Measurements from ENCODE around the gene TTC33. TPM values are rescaled to one million over a fixed set of nuclear protein-coding genes. Genes with fewer than 3 reads are reported as not detected.
"Not testable (repeated sequence)": the region's sequence is repeated elsewhere in the genome, so short reads cannot be mapped to it uniquely, and the experiment has no call there.

TTC33 gene
- total RNA-seq, 1 donor from 2014 or later = 16.2 TPM

- intact Hi-C loops (cut with micrococcal nuclease) = no loop called here
These were observed 170.1 kb downstream of the TTC33 start for GRCh38 chr5:40585537-40586267.

GRCh38 chr5:40584054-40584453 lies 171.7 kb downstream of the TTC33 start:
- intact Hi-C loops (cut with micrococcal nuclease) = no loop called here

GRCh38 chr5:40578501-40579451 lies 177.0 kb downstream of the TTC33 start:
- intact Hi-C loops (cut with micrococcal nuclease) = loop anchor here (1.0 to 10.0 kb wide), 4 partner anchors 76 to 634 kb away; partner anchors contain the start of gene PTGER4

GRCh38 chr5:40577718-40578117 lies 178.0 kb downstream of the TTC33 start:
- intact Hi-C loops (cut with micrococcal nuclease) = loop anchor here (1.0 to 10.0 kb wide), 4 partner anchors 77 to 633 kb away; partner anchors contain the start of gene PTGER4

- intact Hi-C loops (cut with micrococcal nuclease) = loop anchor here (10.0 kb wide), 1 partner anchor 631 kb away; no protein-coding TSS in a partner anchor
These were observed 179.8 kb downstream of the TTC33 start for GRCh38 chr5:40575921-40576320.

- intact Hi-C loops (cut with micrococcal nuclease) = loop anchor here (10.0 kb wide), 1 partner anchor 631 kb away; no protein-coding TSS in a partner anchor
These were observed 180.3 kb downstream of the TTC33 start for GRCh38 chr5:40575411-40575810.

GRCh38 chr5:40572937-40573336 lies 182.8 kb downstream of the TTC33 start:
- intact Hi-C loops (cut with micrococcal nuclease) = loop anchor here (10.0 kb wide), 1 partner anchor 628 kb away; no protein-coding TSS in a partner anchor

- intact Hi-C loops (cut with micrococcal nuclease) = loop anchor here (10.0 kb wide), 1 partner anchor 628 kb away; no protein-coding TSS in a partner anchor
These were observed 183.4 kb downstream of the TTC33 start for GRCh38 chr5:40572391-40572790.

- intact Hi-C loops (cut with micrococcal nuclease) = loop anchor here (10.0 kb wide), 1 partner anchor 627 kb away; no protein-coding TSS in a partner anchor
These were observed 184.0 kb downstream of the TTC33 start for GRCh38 chr5:40571729-40572128.

GRCh38 chr5:40570408-40571129 lies 185.2 kb downstream of the TTC33 start:
- intact Hi-C loops (cut with micrococcal nuclease) = loop anchor here (10.0 kb wide), 1 partner anchor 626 kb away; no protein-coding TSS in a partner anchor

GRCh38 chr5:40569546-40570270 lies 186.1 kb downstream of the TTC33 start:
- intact Hi-C loops (cut with micrococcal nuclease) = loop anchor here (10.0 kb wide), 1 partner anchor 625 kb away; no protein-coding TSS in a partner anchor

GRCh38 chr5:40568548-40568947 lies 187.2 kb downstream of the TTC33 start:
- intact Hi-C loops (cut with micrococcal nuclease) = no loop called here

GRCh38 chr5:40563173-40563572 lies 192.6 kb downstream of the TTC33 start:
- intact Hi-C loops (cut with micrococcal nuclease) = not testable (repeated sequence)

- intact Hi-C loops (cut with micrococcal nuclease) = no loop called here
These were observed 195.2 kb downstream of the TTC33 start for GRCh38 chr5:40560474-40561110.

GRCh38 chr5:40559306-40559705 lies 196.5 kb downstream of the TTC33 start:
- intact Hi-C loops (cut with micrococcal nuclease) = no loop called here

- intact Hi-C loops (cut with micrococcal nuclease) = no loop called here
These were observed 198.3 kb downstream of the TTC33 start for GRCh38 chr5:40557501-40557900.

- intact Hi-C loops (cut with micrococcal nuclease) = no loop called here
These were observed 198.9 kb downstream of the TTC33 start for GRCh38 chr5:40556811-40557210.

- intact Hi-C loops (cut with micrococcal nuclease) = no loop called here
These were observed 199.9 kb downstream of the TTC33 start for GRCh38 chr5:40555886-40556285.

GRCh38 chr5:40554813-40555212 lies 200.9 kb downstream of the TTC33 start:
- intact Hi-C loops (cut with micrococcal nuclease) = no loop called here

- intact Hi-C loops (cut with micrococcal nuclease) = no loop called here
These were observed 201.7 kb downstream of the TTC33 start for GRCh38 chr5:40554054-40554453.

Data from T-helper 2 cell treated with Interferon-gamma antibody and Interleukin-4, amounts not matched to agents 100 ng/mL and 5 ng/mL, for 36 hours (primary cell).